Colonic mucosa (tissue), 4 donors: Measurements from ENCODE around the gene HOXA11. TPM values are rescaled to one million over a fixed set of nuclear protein-coding genes. Genes with fewer than 3 reads are reported as not detected.

Experiments used
- DNase-seq: peaks from one replicate; pipeline ENCODE4 v3.0.0-alpha.2; 2020
- H3K27ac ChIP-seq: fragments of 200-600 bp; one replicate; pipeline ENCODE4 v1.8.0; 2021
- H3K27me3 ChIP-seq: fragments of 200-600 bp; one replicate; pipeline ENCODE4 v1.8.0; 2021
- H3K36me3 ChIP-seq: fragments of 200-600 bp; one replicate; pipeline ENCODE4 v1.8.0; 2021
- H3K4me1 ChIP-seq: fragments of 200-600 bp; one replicate; pipeline ENCODE4 v1.8.0; 2021; ENCODE audit warnings: mild to moderate bottlenecking
- H3K4me3 ChIP-seq: fragments of 200-600 bp; one replicate; pipeline ENCODE4 v1.8.0; 2021
- H3K9ac ChIP-seq, 2 donors: one replicate each; pipeline ENCODE4 v1.7.0; 2013; ENCODE audit warnings: control low read depth in 2 of 2, low read depth in 2 of 2, low read length in 2 of 2
- H3K9me3 ChIP-seq: fragments of 200-600 bp; one replicate; pipeline ENCODE4 v1.8.0; 2021
- CTCF ChIP-seq: fragments of 200-600 bp; IDR thresholded peaks from one replicate; pipeline ENCODE4 v1.8.0; 2022; ENCODE audit warnings: antibody characterized with exemption, mild to moderate bottlenecking
- intact Hi-C: fragments of 100-400 bp; cut with DNase I; formaldehyde crosslinking; loops from one replicate; pipeline ENCODE4 v1.14.1; 2022
- total RNA-seq, 2 donors: library from RNA; stranded (reverse); fragmentation: NEBNext Ultra II Directional in 1 of 2; extraction: Animal tissue kit (Norgen Biotek cat#: 25700) in 1 of 2; gene quantifications; one replicate each; pipeline ENCODE4 v1.2.1, GENCODE V29; 2021
- donor health status: healthy.
- donor health status: DM: no; HTN: no; CAD: no.
- donor health status: DM: no; HTN: no; CAD: no.

The HOXA11 gene
- total RNA-seq, 2 donors from 2014 or later: 2.9 to 3.7 TPM

DNA sequence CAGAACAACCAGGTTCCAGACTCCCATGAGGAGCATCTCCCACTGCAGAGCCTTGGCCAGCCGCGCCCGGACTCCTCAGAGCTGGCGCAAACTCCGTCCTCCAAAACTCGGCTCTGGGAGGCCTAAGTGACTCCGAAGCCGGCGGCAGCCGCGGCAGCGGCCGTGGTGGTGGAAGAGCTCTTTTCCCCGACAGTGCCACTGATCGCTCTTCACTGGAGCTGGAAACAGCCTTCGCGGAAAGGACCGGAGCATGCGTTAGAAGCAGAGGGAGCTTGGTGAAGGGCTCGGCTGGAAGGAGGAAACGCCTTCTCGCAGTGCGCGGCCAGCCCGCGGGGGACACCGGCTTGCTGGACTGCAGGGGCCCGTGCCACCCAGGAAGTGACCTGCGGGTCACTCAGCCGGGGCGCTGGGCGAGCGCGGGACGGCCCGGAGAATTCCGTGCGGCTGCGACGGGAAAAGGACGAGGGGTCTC lies 19.9 kb upstream of the HOXA11 start:
- peaks cover 4% of the 10 kb centered on the region for H3K27me3 ChIP-seq
- no peaks in the 10 kb centered on the region for H3K9me3 ChIP-seq
- H3K9ac ChIP-seq: peak overlapping the region; percentile 66 to 93
- no peaks in the 10 kb centered on the region for H3K4me1 ChIP-seq
- no peaks in the 10 kb centered on the region for H3K36me3 ChIP-seq
- no peak for TF ChIP-seq CTCF
- DNase-seq: peak; percentile 52
- H3K27ac ChIP-seq: peak overlapping the region; percentile 92
- intact Hi-C loops: no loop called here
- H3K4me3 ChIP-seq: peak overlapping the region; percentile 32

GRCh38 chr7:27203964-27204594 lies 19.0 kb upstream of the HOXA11 start:
- H3K27me3 ChIP-seq: peaks cover 4% of the 10 kb centered on the region
- intact Hi-C loops: no loop called here
- peak overlapping the region in 1 of 2 donors; percentile 93 for H3K9ac ChIP-seq
- H3K4me1 ChIP-seq: no peaks in the 10 kb centered on the region
- H3K27ac ChIP-seq: peak overlapping the region; percentile 92
- peak; percentile 21 for DNase-seq
- H3K4me3 ChIP-seq: peak overlapping the region; percentile 32
- H3K36me3 ChIP-seq: no peaks in the 10 kb centered on the region
- no peaks in the 10 kb centered on the region for H3K9me3 ChIP-seq
- no peak for TF ChIP-seq CTCF

DNA sequence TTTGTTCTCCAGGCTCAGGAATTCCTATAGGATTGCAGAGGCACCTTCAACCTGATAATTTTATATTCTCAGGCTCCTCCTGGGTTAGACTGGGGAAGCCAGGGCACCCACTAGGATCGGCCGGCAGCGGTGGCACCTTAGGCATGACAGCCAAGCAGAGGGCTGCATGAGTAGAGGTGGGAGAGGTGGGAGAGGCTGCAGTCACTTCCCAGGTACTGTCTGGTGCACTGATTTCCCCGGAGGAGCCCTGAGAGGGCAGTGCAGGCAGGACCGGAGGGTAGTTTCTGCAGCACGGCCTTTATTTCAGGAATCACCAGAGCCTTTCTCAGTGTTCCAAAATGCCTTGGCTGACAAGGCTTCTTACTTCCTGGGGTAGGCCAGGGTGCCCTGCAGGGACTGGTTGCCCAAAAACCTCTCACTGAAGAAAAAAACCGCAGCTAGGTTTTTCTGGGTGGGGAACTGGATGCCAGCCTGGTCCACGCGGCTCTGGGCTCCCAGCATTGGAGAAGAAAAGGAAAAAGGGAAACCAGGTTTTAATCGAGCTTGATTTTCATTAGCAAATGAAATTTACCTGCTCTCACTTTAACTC lies 18.4 kb upstream of the HOXA11 start:
- no peaks in the 10 kb centered on the region for H3K9me3 ChIP-seq
- H3K36me3 ChIP-seq: no peaks in the 10 kb centered on the region
- no peak for TF ChIP-seq CTCF
- peak overlapping the region; percentile 92 for H3K27ac ChIP-seq
- intact Hi-C loops: no loop called here
- peaks cover 4% of the 10 kb centered on the region for H3K27me3 ChIP-seq
- H3K4me3 ChIP-seq: peak overlapping the region; percentile 32
- no peaks in the 10 kb centered on the region for H3K4me1 ChIP-seq
- peak overlapping the region in 1 of 2 donors; percentile 93 for H3K9ac ChIP-seq
- peak; percentile 30 for DNase-seq

GRCh38 chr7:27202862-27203134 lies 17.8 kb upstream of the HOXA11 start:
- H3K9ac ChIP-seq: peak overlapping the region in 1 of 2 donors; percentile 93
- peak overlapping the region; percentile 92 for H3K27ac ChIP-seq
- intact Hi-C loops: no loop called here
- peaks cover 4% of the 10 kb centered on the region for H3K27me3 ChIP-seq
- H3K4me3 ChIP-seq: peak overlapping the region; percentile 32
- H3K4me1 ChIP-seq: no peaks in the 10 kb centered on the region
- peak; percentile 35 for DNase-seq
- no peak for TF ChIP-seq CTCF
- no peaks in the 10 kb centered on the region for H3K9me3 ChIP-seq
- H3K36me3 ChIP-seq: no peaks in the 10 kb centered on the region

- H3K4me1 ChIP-seq: no peaks in the 10 kb centered on the region
- H3K27ac ChIP-seq: peak overlapping the region; percentile 92
- TF ChIP-seq CTCF: no peak
- peak; percentile 32 for DNase-seq
- H3K9ac ChIP-seq: peak overlapping the region; percentile 38 to 93
- intact Hi-C loops: no loop called here
- H3K9me3 ChIP-seq: no peaks in the 10 kb centered on the region
- H3K36me3 ChIP-seq: no peaks in the 10 kb centered on the region
- peak overlapping the region; percentile 32 for H3K4me3 ChIP-seq
- peaks cover 4% of the 10 kb centered on the region for H3K27me3 ChIP-seq
These were observed 17.2 kb upstream of the HOXA11 start for GRCh38 chr7:27202018-27202861.
